DMS153 (cell line): ENCODE data around the gene DTYMK.
"Not testable (repeated sequence)": the region's sequence is repeated elsewhere in the genome, so short reads cannot be mapped to it uniquely, and the experiment has no call there.

ENCODE experiments used
- DNase-seq: peaks from one replicate; lab custom pipeline; 2025; lab: John Stamatoyannopoulos, UW

DTYMK gene, protein sequence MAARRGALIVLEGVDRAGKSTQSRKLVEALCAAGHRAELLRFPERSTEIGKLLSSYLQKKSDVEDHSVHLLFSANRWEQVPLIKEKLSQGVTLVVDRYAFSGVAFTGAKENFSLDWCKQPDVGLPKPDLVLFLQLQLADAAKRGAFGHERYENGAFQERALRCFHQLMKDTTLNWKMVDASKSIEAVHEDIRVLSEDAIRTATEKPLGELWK

DNA sequence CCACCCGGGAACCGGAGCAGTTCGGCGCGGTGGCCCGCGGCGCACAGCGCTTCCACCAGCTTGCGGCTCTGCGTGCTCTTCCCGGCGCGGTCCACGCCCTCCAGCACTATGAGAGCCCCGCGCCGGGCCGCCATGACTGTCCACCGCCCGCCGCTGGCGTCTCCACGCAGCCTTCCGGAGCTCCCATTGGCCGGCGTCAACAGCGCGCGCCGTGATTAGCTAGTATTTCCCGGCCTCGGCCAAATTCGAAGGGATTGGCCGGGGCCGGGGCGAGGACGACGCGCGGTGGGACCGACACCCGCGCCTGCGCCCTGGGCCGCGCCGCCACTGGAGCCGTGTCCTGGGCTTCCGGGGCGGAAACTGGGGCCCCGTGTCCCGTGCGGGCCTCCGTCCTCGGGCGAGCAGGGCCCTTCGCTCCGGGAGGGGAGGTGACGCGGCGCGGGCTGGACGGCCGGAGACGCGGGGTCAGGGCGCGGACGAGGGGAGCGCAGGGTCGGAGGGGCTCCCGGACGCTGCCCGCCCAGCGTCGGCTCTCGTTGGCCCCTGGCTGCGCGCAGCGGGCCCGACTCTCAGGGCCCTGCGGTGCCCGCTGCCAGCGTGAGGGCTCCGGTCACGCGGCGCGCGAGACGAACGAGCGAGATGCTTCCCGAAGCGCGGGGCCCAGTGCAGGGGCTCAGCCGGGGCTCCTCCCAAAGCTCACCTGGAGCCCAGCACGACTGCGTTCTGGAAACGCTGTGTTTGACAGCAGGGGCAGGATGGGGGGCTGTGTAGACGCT is at the start of gene DTYMK:
TSS of gene DTYMK (minus strand) at position 166 of the 776 bp plus-strand sequence. CDS start at position 134, 32 bp downstream.
- DNase-seq, result peak; percentile 84

DNA sequence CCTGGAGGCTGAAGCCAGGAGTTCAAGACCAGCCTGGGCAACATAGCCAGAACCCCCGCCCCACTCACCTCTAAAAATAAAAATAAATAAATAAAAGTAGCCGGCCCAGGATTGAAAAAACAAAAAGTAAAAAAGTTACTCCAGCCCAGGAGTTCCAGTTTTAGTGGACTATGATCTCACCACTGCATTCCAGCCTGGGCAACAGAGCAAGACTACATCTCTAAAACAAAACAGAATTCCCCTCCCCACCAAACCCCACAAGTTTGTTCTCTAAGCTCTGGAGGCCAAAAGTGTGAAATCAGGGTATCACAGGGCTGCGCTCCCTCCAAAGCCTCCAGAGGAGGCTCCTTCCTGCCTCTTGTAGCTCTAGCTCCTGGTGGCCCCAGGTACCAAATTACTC is 49.5 kb upstream of the DTYMK start:
- DNase-seq, result no peak

DNA sequence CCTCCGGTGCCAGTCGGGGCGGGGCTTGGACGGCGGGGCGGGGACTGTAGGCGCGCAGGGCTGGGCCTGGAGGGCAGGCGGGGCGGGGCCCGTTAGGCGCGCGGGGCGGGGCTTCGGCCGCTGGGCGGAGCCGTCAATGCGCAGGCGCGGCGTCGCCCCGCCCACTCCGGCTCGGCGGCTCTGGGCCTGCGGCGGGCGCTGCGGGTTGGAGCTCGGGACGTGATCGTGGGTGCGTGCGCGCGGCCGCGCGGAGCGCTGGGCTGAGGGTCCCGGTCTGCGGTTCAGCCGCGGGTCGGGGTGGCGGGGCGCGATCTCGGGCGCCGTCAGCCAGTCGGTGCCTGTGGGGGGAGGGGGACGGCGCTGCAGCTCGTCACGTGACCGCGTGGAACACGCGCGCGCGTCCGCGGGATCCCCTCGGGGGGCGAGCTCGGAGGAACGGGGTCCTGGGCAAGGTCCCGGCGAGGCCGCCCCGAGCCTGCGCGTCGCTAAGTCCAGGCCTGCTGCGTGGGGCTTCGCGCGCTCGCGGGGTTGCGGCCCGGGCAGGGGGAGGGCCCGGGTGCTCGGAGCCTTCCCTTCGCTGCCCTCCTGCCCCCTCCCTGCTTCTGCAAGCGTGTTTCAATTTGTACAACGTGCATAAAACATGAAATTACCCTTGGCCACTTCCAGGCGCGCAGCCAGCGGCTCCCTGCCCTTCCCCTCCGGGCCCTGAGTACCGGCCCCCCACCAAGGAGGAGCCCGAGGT is 48.0 kb upstream of the DTYMK start, which contains the start of gene D2HGDH:
TSS of gene D2HGDH (plus strand) at position 164 of the 742 bp plus-strand sequence. CDS start 595 bp downstream, outside the sequence.
- peak; percentile 59 for DNase-seq

DNA sequence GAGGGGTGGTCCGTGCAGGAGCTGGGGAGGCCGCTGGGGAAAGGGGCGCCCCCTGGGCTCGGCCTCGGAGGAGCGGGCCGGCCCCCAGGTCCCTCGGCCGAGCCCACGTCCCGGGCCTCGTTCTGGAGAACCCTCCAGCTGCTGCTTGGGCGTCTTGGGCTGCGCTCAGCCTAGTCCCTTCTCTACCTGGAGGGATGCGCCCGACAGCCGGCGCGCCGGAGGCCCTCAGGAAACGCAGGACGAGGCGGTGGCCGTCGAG is 47.5 kb upstream of the DTYMK start:
- DNase-seq, result no peak

DNA sequence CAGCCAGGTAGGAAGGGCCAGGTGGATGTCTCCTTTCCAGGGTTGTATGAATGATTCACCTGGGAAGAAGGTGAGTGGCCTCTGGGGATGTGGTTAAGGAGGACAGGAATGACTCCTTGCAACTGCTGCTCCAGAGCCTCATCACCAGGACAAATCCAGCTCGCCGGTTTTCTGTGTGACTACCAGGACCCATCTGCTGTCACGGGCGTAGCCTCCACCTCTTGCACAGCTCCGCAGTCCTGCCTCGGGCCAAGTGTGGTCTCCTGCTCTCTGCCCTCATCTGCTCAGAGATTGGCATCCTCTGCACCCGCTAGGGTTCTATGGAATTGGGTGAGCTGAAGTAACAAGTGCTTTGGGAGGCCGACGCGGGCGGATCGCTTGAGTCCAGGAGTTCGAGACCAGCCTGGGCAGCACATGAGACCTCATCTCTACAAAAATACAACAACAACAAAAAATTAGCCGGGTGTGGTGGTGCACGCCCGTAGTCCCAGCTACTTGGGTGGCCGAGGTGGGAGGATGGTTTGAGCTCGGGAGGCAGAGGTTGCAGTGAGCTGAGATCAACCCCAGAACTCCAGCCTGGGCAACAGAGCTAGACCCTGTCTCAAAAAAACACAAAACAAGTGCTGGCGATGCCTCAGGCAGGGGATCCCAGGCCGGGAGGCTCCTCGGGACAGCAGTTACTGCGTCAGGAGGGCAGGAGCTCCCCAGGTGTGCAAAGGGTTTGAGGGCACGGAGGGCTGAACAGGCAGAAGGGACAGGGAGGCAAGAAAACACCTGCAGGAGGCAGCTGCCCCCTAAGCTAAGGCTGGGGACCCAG is 47.0 kb upstream of the DTYMK start:
- no peak for DNase-seq

DNA sequence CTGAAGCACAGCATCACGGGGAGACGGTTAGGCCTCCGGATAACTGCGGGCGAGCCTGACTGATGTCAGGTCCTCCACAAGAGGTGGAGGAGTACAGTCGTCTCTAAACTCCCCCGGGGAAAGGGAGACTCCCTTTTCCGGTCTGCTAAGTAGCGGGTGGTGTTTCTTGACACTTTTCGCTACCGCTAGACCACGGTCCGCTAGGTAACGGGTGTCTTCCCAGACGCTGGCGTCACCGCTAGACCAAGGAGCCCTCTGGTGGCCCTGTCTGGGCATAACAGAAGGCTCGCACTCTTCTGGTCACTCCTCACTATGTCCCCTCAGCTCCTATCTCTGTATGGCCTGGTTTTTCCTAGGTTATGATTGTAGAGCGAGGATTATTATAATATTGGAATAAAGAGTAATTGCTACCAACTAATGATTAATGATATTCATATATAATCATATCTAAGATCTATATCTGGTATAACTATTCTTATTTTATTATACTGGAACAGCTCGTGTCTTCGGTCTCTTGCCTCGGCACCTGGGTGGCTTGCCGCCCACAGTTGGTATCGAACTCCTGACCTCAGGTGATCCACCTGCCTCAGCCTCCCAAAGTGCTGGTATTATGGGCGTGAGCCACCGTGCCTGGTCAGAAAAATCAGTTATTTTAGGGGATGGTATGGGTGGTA is 46.0 kb upstream of the DTYMK start:
- not testable (repeated sequence) for DNase-seq

DNA sequence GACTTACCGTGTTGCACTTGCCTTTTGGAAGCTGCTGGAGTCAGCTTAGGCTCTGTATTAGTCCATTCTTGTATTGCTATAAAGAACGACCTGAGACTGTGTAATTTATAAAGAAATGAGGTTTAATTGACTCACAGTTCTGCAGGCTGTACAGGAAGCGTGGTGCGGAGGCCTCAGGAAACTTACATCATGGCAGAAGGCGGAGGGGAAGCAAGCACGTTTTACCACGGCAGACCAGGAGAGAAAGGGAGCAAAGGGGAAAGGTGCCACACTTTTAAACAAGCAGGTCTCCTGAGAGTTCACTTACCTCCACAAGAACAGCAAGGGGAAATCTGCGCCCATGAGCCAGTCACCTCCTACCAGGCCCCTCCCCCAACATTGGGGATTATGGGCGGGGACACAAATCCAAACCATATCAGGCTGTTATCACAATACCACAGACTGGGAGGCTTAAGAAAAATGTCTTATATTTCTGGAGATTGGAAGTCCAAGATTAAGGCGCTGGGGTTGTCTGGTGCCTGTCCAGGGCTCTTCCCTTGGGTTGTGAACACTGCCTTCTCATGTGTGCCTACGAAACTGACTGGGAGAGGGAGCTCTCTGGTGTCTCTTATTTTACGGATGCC is 44.2 kb upstream of the DTYMK start:
- no peak for DNase-seq

DNA sequence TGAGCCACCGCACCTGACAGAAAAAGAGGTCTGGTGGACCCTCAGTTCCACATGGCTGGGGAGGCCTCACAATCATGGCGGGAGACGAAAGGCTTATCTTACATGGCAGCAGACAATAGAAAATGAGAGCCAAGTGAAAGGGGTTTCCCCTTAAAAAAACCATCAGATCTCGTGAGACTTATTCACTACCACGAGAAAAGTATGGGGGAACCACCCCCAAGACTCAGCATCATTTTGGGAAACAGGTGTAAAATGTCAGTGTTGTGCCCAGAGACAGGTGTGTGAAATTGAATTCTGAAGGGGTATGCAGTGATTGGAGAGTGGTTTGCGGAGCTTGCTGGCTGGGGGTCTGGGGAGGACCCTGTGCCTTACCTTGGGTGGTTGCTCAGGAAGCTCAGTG is 43.3 kb upstream of the DTYMK start:
- DNase-seq, result no peak

DNA sequence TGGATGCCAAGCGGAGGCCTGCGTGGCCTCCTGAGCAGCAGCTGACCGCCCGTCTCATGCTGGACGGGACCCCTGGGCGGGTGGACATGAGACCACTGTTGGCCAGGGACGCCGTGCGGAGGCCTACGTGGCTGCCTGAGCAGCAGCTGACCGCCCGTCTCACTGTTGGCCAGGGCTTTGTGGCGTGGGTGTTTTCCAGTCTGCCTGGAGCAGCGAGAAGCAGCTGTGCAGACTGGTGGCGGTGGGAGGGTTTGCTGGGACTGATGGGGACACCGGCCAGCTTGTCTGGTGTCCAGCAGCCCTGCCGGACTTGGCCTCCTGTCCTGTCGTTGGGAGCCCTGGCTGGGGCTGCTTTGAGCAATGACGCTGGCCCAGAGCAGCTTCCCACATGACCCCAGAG is 42.0 kb upstream of the DTYMK start:
- no peak for DNase-seq

DNA sequence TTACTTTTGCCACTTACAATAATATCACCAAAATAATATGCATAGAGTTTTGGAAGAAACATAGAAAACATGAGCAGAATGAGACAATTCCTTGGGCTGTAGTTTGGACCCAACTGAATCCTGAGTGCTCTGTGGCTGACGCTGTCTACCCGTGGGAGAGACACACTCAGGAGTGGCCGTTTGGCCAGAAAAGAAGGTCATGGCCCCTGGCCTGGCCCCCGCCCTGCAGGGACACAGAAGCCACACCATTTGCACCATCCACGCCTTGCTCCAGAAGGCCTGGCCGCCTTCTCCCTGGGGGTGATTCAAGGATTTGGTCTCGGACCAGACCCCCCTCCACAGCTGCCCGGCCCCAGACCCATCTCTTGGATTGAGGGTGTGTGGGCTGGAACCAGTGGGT is 41.4 kb upstream of the DTYMK start:
- DNase-seq, result no peak

DNA sequence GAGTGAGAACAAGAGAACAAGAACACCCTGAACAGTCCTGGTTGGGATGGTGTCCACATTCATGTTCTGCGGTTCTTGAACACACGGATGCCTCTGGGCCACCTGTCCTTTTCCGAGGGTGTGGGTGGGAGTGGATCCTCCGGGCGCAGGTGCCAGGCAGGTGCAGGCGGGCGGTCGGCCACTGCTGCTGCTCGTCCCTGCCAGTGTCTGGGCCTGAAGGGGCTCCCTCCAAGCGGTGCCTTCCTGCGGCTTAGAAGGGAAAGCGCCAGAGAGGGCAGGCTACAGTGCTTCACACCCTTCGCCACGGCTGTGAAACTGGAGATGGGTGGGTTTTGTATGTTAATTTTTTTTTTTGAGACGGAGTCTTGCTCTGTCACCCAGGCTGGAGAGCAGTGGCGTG is 39.8 kb upstream of the DTYMK start:
- no peak for DNase-seq

DNA sequence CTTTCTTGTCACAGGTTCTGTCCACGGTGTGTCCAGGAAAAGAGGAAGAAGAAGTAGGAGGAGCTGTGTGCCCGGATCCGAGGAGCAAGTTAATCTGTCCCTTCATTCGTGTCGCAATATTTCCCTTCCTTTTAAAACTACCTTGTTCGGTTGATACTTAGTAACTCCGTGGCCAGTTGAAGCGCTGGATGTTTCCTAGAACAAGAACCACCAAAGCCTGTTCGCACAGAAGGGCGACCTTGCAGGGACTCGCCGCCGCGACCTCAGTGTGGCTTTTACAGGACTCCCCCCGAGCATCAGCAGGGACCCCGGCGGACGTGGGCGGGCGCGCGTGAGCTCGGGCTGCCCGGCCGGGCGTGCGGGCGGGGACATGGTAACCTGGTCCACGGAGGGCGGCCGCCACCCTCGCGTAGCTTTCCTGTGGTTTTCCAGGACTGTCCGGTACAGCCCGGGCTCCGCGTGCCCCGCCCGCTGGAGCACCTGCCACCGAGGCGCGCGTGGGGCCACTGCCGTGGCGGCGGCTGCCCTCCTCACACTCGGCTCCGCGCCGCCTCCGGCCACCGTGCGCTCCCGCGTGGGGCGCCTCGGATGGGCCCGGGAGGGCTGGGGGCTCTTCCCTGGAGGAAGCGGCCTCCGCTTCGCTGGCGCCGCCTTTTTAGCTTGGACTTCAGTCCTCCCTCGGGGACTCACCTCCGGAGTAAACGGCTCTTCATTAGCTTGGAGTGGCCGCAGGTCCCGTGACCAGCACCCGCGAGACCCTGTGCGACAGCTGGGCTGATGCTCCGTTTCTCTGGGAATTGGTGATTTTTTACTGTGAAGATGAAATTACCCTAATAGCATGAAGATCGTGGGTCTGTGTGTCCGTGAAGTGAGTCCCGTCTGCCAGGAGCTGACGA is 38.6 kb upstream of the DTYMK start:
- no peak for DNase-seq

DNA sequence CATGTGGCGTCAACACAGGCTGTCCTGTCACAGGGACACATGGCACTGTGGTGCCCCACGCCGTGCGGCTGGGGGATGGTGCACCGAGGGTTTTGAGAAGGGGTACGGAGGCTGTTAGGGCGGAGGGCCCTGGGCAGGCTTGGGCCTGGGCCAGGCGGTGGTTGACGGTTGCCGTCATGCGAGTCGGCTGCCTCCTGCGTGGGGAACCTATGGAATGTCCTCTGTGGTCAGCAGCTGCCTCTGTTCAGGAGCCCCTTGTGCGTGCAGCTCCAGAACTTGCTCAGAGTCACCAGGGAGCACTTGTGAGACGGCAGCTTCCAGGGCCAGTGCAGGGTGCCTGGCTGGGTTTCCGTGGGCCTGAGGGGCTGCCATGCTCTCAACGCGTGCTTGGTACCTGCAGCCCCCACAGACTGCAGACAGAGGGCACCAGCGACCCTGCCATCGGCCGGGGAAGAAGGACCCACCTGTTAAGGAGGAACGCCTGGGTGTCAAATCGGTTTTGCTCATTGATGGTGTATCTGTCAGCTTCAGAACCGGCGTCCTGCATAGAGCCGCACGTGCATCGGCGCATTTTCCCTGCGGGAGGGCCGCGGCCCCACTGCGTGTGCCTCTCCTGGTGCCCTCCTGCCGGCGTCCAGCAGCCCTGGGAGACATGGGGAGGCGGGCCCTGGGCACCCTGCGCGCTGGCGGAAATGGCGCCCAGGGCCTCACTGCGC is 37.8 kb upstream of the DTYMK start:
- DNase-seq, result no peak

DNA sequence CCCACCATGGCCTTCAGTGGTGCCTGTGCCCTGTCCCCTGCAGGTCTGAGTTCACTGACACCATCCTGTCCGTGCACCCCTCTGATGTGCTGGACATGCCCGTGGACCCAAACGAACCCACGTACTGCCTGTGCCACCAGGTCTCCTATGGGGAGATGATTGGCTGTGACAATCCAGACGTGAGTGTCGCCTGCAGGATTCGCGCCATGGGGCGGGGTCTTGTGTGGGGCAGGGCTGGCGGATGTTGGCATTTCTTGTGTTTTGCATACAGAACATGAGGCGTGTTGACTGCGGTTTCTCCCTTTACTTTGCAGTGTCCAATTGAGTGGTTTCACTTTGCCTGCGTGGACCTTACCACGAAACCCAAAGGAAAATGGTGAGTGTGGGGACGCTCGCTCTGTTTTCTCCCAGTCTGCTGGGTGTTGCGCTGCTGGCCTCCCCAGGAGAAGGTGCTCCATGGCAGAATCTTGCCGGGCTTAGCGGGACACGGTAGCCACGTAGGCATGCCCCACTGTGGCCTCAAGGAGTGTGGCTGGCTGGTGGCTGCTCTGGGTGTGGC is 36.4 kb upstream of the DTYMK start:
- no peak for DNase-seq

DNA sequence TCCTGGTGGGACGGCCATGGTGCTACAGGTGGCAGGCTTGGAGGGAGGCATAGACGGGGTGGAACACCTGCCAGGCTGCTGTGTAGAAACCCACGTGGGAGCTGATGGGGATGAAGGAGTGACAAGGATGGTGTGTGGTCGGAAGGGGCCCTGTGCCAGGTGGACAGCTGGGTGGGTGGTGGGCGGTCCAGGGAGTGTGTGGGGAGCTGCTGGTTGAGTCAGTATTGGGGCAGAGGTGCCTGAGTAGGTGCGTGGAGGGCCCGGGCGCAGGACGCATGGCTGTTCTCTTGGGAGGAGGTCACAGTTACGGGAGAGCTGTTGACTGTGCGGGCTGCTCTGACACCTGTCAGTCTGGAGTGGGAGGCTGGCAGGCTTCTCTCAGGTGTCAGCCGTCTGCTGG is 35.2 kb upstream of the DTYMK start:
- no peak for DNase-seq

DNA sequence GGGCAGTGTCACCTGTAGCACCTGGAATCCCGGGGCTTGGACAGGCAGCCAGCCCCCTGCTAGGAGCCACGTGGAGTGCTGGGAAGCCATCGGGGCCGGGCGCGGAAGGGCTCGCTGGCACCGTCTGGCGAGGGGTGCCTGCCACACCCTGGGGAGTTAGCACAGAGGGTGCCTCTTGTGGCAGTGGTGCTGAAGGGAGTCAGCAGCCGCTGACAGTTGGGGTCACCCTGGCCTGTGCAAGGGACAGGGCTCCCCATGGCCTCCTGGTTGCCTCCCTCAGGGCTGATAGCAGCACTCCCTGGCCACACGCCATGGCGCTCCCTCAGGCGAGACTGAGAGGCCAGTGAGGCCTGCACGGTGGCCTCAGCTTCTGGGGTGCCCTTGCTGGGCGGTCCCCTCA is 33.9 kb upstream of the DTYMK start:
- no peak for DNase-seq

DNA sequence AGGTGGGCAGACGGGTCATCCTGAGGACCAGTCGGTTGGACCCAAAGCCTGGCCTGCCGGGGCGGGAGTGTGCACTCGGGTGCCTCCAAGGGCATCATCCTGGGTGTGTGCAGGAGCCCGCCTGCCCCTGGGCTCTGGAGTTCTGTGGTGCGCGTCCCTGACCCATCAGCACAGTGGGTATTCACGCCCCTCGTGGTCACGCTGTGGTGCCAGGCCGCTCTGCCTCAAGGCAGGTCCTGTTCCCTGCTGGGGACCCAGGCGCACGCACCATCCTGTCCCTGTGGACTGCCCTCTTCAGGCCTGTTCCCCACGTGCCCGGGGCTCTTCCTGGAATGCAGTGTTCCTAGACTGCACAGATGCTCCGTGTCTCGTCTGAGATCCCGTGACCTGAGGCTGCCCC is 33.5 kb upstream of the DTYMK start:
- no peak for DNase-seq

DNA sequence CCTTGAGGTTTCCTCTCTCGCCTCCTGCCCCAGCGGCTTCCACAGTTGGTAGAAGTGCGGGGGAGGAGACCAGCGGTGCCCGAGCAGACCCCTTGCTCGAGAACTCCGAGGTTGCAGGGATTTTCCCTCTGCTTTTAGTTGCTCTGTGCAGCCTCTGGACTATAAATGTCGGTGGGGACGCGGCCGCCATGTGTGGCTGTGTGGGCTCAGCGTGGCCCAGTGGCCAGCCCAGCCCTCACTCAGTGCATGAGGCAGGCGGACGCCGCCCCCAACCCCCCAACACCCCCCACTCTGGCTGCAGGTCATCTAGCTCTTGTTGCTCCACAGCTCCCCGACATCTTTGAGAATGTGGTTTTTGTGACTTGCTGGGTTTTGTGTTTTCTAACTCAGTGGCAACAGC is 32.5 kb upstream of the DTYMK start:
- DNase-seq, result no peak

DNA sequence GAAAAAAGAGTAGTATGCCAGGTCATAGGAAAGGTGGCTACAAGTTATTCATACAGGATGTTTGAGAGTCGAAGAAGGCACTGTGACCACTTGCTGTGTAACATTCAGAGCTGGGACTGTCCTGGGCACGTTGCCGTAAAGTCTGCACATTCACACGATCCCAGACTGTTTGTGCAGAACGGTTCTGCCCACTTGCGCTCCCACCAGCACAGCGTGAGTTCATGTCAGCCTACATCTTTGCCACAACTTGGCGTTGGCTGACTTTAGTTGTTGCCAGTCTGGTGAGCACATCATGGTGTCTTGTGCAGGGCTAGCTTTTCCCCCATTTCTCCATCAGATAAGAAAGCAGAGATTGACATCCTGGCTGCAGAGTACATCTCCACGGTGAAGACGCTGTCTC is 22.3 kb upstream of the DTYMK start:
- no peak for DNase-seq
